Pancreas (tissue), 10 donors: ENCODE measurements around the gene ABCD4. TPM values are rescaled to one million over a fixed set of nuclear protein-coding genes. Genes with fewer than 3 reads are reported as not detected.

ENCODE experiments used
- ATAC-seq, 4 donors: fragments of 200-7000 bp; cut with Tn5 transposase; one replicate each; pipeline versions ENCODE4 v1.8.0 to v1.9.1; 2020; ENCODE audit warnings: mild to moderate bottlenecking in 4 of 4, moderate library complexity in 4 of 4
- DNase-seq, 6 donors: peaks; one replicate each; pipeline ENCODE4 v3.0.0-alpha.2; 2020
- FAIRE-seq: peaks from 2 replicates; lab custom pipeline; 2012; peaks lifted over from hg19 to GRCh38; lab: Jason Lieb, UNC
- H3K27ac ChIP-seq, 4 donors: fragments of 200-600 bp; sonication (generic); 1 replicate in 3 of 4; 2 replicates in 1 of 4; pipeline versions ENCODE4 v1.5.0 to v1.8.0; 2020
- H3K27me3 ChIP-seq, 4 donors: fragments of 200-600 bp; one replicate each; pipeline ENCODE4 v1.8.0; 2021
- H3K36me3 ChIP-seq, 3 donors: fragments of 200-600 bp; sonication (generic) in 1 of 3; one replicate each; pipeline versions ENCODE4 v1.5.0 to v1.8.0; 2020 to 2021
- H3K4me1 ChIP-seq, 3 donors: fragments of 200-600 bp; one replicate each; pipeline ENCODE4 v1.8.0; 2021
- H3K4me3 ChIP-seq, 4 donors: fragments of 200-600 bp; sonication (generic) in 2 of 4; one replicate each; pipeline versions ENCODE4 v1.5.0 to v1.8.0; 2020 to 2021
- H3K9me3 ChIP-seq, 4 donors: fragments of 200-600 bp; one replicate each; pipeline ENCODE4 v1.8.0; 2021
- CTCF ChIP-seq, 4 donors: fragments of 200-600 bp; sonication (generic) in 3 of 4; IDR thresholded peaks; one replicate each; pipeline versions ENCODE4 v1.5.0 to v1.8.0; 2021; ENCODE audit warnings: antibody characterized with exemption in 4 of 4
- WGBS, 2 donors: extraction: QIAGEN DNeasy Blood & Tissue Kit; methylation state at CpG; one replicate each; pipeline ENCODE4 v1.1.7; 2013; 5-methylcytosine and 5-hydroxymethylcytosine counted together
- intact Hi-C, 3 donors: fragments of 100-400 bp; cut with DNase I; formaldehyde crosslinking; loops; one replicate each; pipeline versions ENCODE4 v1.11.1 to v1.14.2; 2022
- polyA plus RNA-seq, 2 donors: library from polyadenylated mRNA; stranded (reverse); fragments of 200-250 nt; gene quantifications; one replicate each; pipeline ENCODE4 v1.2.3, GENCODE V29; 2013
- total RNA-seq, 6 donors: library from RNA; stranded (reverse); fragmentation: NEBNext Ultra II Directional in 4 of 6; extraction: Animal tissue kit (Norgen Biotek cat#: 25700) in 4 of 6; gene quantifications; one replicate each; pipeline versions ENCODE4 v1.2.1 to v1.2.4, GENCODE V29; 2021 to 2023
- donor health status: healthy with polysubstance abuse.
- donor health status: DM: no; HTN: no; CAD: no; lungs with moderate emphysema.
- donor health status: DM: no; HTN: no; CAD: no.
- donor health status: control.
- donor health status: control.
- donor health status: Bipolar disorder and iron deficiency.
- donor health status: DM: yes; HTN: yes; CAD: no.
- donor health status: DM: no; HTN: no; CAD: no.
- donor health status: DM: no; HTN: no; CAD: no.
- donor health status: DM: yes; HTN: yes; CAD: no.

ABCD4 gene
- total and polyA plus RNA-seq, 8 donors, result 15.5 to 68.1 (median 20.1) TPM

- FAIRE-seq, result no peak
These were observed 35.1 kb downstream of the ABCD4 start for GRCh38 chr14:74267588-74267987.

GRCh38 chr14:74265301-74265965 is 37.3 kb downstream of the ABCD4 start:
- Histone ChIP-seq H3K9me3 (no peaks in the 10 kb centered on the region), H3K36me3 (no peaks in the 10 kb centered on the region), H3K27me3 (no peaks in the 10 kb centered on the region), H3K27ac (no peak overlapping the region), H3K4me1 (no peaks in the 10 kb centered on the region), H3K4me3 (no peak overlapping the region)
- WGBS, 2 donors, result 59 to 61% methylated on average over 13 of the region's 13 CpGs
- intact Hi-C loops, result no loop called here
- FAIRE-seq, result no peak
- DNase-seq, result no peak
- TF ChIP-seq CTCF (IDR thresholded peaks at IDR 0.05), result no peak
- ATAC-seq, result no peak

More at GRCh38 chr14:74267588-74267987, 35.1 kb downstream of the ABCD4 start:
- WGBS, 2 donors, result 52 to 55% methylated on average over 3 of the region's 3 CpGs
- Histone ChIP-seq H3K27me3 (no peaks in the 10 kb centered on the region), H3K4me3 (no peak overlapping the region), H3K9me3 (no peaks in the 10 kb centered on the region), H3K36me3 (no peaks in the 10 kb centered on the region), H3K27ac (no peak overlapping the region), H3K4me1 (no peaks in the 10 kb centered on the region)
- DNase-seq (no peak), ATAC-seq (no peak)
- intact Hi-C loops, result no loop called here
- TF ChIP-seq CTCF (IDR thresholded peaks at IDR 0.05), result no peak

- no peak for DNase-seq
- no peaks in the 10 kb centered on the region for H3K9me3 ChIP-seq
These were observed 38.8 kb downstream of the ABCD4 start for GRCh38 chr14:74263921-74264320.

GRCh38 chr14:74263181-74263580 is 39.6 kb downstream of the ABCD4 start:
- TF ChIP-seq CTCF (IDR thresholded peaks at IDR 0.05), result no peak
- no peaks in the 10 kb centered on the region for H3K9me3 ChIP-seq
- FAIRE-seq (no peak), ATAC-seq (no peak), DNase-seq (no peak)
- no peaks in the 10 kb centered on the region for H3K36me3 ChIP-seq
- intact Hi-C loops, result no loop called here
- no peak overlapping the region for H3K27ac ChIP-seq
- no peak overlapping the region for H3K4me3 ChIP-seq
- H3K4me1 ChIP-seq, result no peaks in the 10 kb centered on the region
- WGBS, 2 donors, result 69 to 75% methylated on average over 9 of the region's 9 CpGs
- no peaks in the 10 kb centered on the region for H3K27me3 ChIP-seq

More at GRCh38 chr14:74263921-74264320, 38.8 kb downstream of the ABCD4 start:
- no peaks in the 10 kb centered on the region for H3K4me1 ChIP-seq
- intact Hi-C loops, result no loop called here
- FAIRE-seq (no peak), ATAC-seq (no peak)
- H3K36me3 ChIP-seq, result no peaks in the 10 kb centered on the region
- no peak overlapping the region for H3K4me3 ChIP-seq
- no peaks in the 10 kb centered on the region for H3K27me3 ChIP-seq
- WGBS, 2 donors, result 56 to 67% methylated on average over 5 of the region's 5 CpGs
- H3K27ac ChIP-seq, result no peak overlapping the region
- TF ChIP-seq CTCF (IDR thresholded peaks at IDR 0.05), result no peak

GRCh38 chr14:74262076-74262475 is 40.7 kb downstream of the ABCD4 start:
- no peak for FAIRE-seq
- 87 to 90% methylated on average over 9 of the region's 9 CpGs for WGBS, 2 donors
- TF ChIP-seq CTCF (IDR thresholded peaks at IDR 0.05), result no peak

More at GRCh38 chr14:74262076-74262475, 40.7 kb downstream of the ABCD4 start:
- DNase-seq (no peak), ATAC-seq (no peak)
- H3K9me3 ChIP-seq, result no peaks in the 10 kb centered on the region
- H3K4me1 ChIP-seq, result no peaks in the 10 kb centered on the region
- H3K27ac ChIP-seq, result no peak overlapping the region
- no peaks in the 10 kb centered on the region for H3K27me3 ChIP-seq
- no peaks in the 10 kb centered on the region for H3K36me3 ChIP-seq
- intact Hi-C loops, result no loop called here
- H3K4me3 ChIP-seq, result no peak overlapping the region
